ENCODE measurements around the gene PLCH1. TPM values are rescaled to one million over a fixed set of nuclear protein-coding genes. Genes with fewer than 3 reads are reported as not detected.

Gene PLCH1
- total RNA-seq, 1 donor from 2014 or later = 1.3 TPM

GRCh38 chr3:155502630-155503029 is 242.2 kb downstream of the PLCH1 start:
- H3K36me3 Mint-ChIP-seq = no peaks in the 10 kb centered on the region
- no peak for DNase-seq (ENCODE audit: low spot score in 2 of 2, unreplicated experiment in 2 of 2)
- no peak overlapping the region for H3K4me3 Mint-ChIP-seq
- H3K4me1 Mint-ChIP-seq = no peaks in the 10 kb centered on the region
- no peak overlapping the region for H3K27ac Mint-ChIP-seq
- no peak for TF ChIP-seq CTCF (IDR thresholded peaks at IDR 0.05; ENCODE audit: unreplicated experiment)
- no peaks in the 10 kb centered on the region for H3K27me3 Mint-ChIP-seq (ENCODE audit: low read depth)
- H3K9me3 Mint-ChIP-seq = peaks cover 10% of the 10 kb centered on the region

- no peak for DNase-seq (ENCODE audit: low spot score in 2 of 2, unreplicated experiment in 2 of 2)
- no peak overlapping the region for H3K4me3 Mint-ChIP-seq
- TF ChIP-seq CTCF (IDR thresholded peaks at IDR 0.05; ENCODE audit: unreplicated experiment) = no peak
- no peak overlapping the region for H3K27ac Mint-ChIP-seq
- no peaks in the 10 kb centered on the region for H3K4me1 Mint-ChIP-seq
- H3K36me3 Mint-ChIP-seq = no peaks in the 10 kb centered on the region
- no peaks in the 10 kb centered on the region for H3K27me3 Mint-ChIP-seq (ENCODE audit: low read depth)
- peaks cover 7% of the 10 kb centered on the region for H3K9me3 Mint-ChIP-seq
Observed at GRCh38 chr3:155500194-155500818, 244.6 kb downstream of the PLCH1 start.

GRCh38 chr3:155497930-155498647 is 246.8 kb downstream of the PLCH1 start:
- TF ChIP-seq CTCF (IDR thresholded peaks at IDR 0.05; ENCODE audit: unreplicated experiment) = no peak
- H3K9me3 Mint-ChIP-seq = no peaks in the 10 kb centered on the region
- H3K36me3 Mint-ChIP-seq = no peaks in the 10 kb centered on the region
- no peak for DNase-seq (ENCODE audit: low spot score in 2 of 2, unreplicated experiment in 2 of 2)
- no peak overlapping the region for H3K27ac Mint-ChIP-seq
- no peak overlapping the region for H3K4me3 Mint-ChIP-seq
- H3K4me1 Mint-ChIP-seq = no peaks in the 10 kb centered on the region
- no peaks in the 10 kb centered on the region for H3K27me3 Mint-ChIP-seq (ENCODE audit: low read depth)

GRCh38 chr3:155496206-155496605 is 248.7 kb downstream of the PLCH1 start:
- no peaks in the 10 kb centered on the region for H3K4me1 Mint-ChIP-seq
- no peak for TF ChIP-seq CTCF (IDR thresholded peaks at IDR 0.05; ENCODE audit: unreplicated experiment)
- H3K4me3 Mint-ChIP-seq = no peak overlapping the region
- H3K36me3 Mint-ChIP-seq = no peaks in the 10 kb centered on the region
- H3K27me3 Mint-ChIP-seq (ENCODE audit: low read depth) = no peaks in the 10 kb centered on the region
- DNase-seq (ENCODE audit: low spot score in 2 of 2, unreplicated experiment in 2 of 2) = no peak
- no peaks in the 10 kb centered on the region for H3K9me3 Mint-ChIP-seq
- H3K27ac Mint-ChIP-seq = no peak overlapping the region

- no peak overlapping the region for H3K27ac Mint-ChIP-seq
- TF ChIP-seq CTCF (IDR thresholded peaks at IDR 0.05; ENCODE audit: unreplicated experiment) = no peak
- DNase-seq (ENCODE audit: low spot score in 2 of 2, unreplicated experiment in 2 of 2) = no peak
- H3K36me3 Mint-ChIP-seq = no peaks in the 10 kb centered on the region
- H3K27me3 Mint-ChIP-seq (ENCODE audit: low read depth) = no peaks in the 10 kb centered on the region
- H3K9me3 Mint-ChIP-seq = no peaks in the 10 kb centered on the region
- H3K4me3 Mint-ChIP-seq = no peak overlapping the region
- H3K4me1 Mint-ChIP-seq = no peaks in the 10 kb centered on the region
Observed at GRCh38 chr3:155495387-155495786, 249.5 kb downstream of the PLCH1 start.

Measured in mesothelial cell of epicardium (in vitro differentiated cells).